NCI-H2029 treated with DMSO at 0.1 percent for 48 hours (cell line): ENCODE data around the gene CCDC127.
"Not testable (repeated sequence)": the region's sequence is repeated elsewhere in the genome, so short reads cannot be mapped to it uniquely, and the experiment has no call there.

Experiments
- DNase-seq: peaks from one replicate; lab custom pipeline; 2025; lab: John Stamatoyannopoulos, UW

CCDC127 gene

DNA sequence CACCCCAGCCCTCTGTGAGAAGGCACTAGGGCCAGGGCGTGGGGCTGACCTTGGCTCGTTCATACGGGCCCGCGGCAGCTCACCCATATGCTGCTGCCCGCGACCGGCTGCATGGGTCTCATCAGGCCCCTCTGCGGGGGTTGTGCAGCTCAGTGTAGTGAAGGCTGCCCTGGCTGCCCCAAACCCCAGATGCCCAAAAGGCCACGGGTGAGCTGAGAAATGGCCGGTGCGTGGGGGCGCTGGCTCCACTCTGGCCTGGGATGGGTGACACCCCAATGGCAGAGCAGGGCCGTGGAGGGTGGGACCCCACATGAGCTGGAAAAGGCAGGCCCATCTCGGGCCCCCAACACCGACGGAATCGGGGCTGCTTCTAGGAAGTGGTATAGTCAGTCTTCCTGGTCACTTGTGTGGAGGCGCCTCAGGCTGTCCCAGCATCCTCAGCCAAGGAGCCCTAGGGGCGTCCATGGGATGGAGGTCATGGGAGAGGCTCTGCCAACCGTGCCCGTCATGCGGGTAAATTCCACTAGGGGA, 46.1 kb downstream of the CCDC127 start:
- no peak for DNase-seq

DNA sequence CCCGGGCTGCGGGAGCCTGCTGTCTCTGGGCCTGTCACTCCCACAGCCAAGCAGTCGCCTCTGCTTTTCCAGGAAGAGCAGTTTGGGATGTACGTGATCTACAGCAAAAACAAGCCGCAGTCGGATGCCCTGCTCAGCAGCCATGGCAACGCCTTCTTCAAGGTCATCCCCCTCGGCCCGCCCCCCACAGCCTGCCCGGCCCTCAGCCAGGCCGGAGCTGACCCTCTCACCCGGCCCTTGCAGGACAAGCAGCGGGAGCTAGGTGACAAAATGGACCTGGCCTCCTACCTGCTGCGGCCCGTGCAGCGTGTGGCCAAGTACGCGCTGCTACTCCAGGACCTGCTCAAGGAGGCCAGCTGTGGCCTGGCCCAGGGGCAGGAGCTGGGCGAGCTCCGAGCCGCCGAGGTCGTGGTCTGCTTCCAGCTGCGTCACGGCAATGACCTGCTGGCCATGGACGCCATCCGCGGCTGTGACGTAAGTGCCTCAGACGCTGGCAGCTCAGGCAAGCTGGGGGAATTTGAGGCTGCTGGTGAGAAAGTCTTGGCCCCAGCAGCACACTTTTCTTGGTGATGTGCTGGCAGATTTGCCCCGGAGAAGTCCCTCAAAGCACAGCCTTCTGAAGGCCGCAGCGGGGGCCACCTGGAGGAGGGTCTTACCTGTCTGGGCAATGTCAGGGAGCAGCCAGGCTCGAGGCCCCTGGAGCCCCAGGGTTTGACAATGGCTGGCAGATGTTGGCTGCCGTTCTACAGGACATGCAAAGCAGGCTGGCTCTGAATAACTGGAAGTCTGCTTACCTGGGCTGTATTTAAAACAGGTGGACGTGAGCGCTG, 46.8 kb downstream of the CCDC127 start:
- no peak for DNase-seq

DNA sequence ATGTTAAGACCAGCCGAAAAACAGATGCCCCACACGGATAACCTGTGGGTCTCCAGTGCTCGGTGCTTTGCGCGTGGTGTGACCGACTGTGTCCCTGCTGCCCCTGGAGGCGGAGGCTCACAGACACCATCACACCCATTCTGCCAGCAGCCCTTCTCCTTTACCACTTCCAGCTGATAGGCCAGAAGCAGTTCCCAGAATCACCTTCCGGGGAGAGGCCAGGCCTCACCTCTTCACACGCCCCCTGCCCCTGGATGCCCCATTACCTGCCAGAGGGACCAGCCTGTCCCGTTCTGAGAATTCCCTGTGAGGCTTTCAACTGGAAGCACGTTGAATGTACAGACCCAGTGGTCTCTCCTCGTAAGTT, 48.2 kb downstream of the CCDC127 start:
- DNase-seq, result no peak

DNA sequence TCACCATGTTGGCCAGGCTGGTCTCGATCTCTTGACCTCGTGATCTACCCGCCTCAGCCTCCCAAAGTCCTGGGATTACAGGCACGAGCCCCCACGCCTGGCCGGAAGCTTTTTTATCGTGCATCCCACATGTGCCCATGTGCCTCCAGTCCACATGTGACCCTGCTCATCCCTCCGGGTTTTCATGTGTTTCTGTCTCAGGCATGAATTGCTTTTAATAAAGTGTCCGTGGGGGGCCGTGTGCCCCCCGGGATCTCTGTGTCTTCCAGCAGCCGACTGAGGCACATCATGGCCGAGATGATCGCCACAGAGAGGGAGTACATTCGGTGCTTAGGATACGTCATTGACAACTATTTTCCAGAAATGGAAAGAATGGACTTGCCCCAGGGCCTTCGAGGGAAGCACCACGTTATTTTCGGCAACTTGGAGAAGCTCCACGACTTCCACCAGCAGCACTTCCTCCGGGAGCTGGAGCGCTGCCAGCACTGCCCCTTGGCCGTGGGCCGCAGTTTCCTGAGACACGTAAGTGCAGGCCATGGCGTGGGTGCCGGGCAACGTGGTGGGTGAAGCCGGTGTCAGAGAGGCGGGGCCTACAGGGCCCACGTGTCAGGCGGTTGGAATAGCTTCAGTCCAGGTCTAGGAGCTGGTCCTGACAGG, 48.8 kb downstream of the CCDC127 start:
- no peak for DNase-seq

DNA sequence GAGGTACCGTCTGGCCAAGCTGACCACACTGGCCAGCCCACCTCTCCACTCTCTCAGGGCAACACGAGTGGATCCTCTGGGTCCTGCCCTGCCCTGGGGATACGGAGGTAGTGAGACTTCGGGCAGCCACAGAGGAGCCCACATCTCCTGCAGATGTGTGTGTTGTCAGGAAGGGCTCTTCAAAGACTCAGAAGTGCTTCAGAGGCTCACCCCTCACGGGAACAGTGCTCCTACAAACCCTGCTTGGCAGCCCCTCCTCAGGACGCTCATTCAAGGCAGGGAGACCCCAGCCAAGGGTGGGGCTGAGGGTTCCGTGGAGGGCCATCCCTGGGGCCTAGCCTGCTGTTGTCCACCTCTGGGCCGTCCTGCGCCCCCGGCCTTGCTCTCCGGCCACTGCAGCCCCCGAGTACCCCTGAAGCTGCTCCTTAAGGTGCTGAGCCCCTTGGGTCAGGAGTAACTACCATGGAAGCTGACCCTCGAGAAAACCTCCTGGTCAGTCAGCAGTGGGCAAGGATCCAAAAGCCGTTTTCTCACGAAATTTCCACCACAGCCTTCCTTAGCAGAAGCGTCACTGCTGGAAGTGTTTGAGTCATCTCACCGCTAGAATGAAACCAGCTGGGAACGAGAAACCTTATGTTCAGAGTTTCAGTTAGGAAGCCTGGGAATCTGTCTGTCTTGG, 49.8 kb downstream of the CCDC127 start:
- DNase-seq, result no peak

DNA sequence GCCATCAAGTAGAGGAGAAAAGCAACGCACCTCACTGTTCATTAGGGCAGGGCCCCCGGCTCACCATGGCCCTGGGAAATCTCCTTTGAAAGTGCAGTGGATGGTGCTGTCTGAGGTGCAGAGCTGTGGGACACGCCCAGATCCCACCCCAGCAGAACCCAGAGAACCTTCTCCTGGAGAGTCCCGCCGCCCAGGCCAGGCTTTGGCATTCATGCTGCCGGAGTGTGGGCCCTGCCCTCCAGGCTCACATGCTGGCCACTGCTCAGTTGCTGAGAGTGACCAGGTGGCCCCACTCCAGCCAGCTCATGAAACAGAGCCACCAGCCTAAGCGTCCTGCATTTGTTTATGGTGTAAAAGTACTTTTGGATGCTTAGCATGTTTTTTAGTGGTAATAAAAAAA, 50.4 kb downstream of the CCDC127 start:
- no peak for DNase-seq

DNA sequence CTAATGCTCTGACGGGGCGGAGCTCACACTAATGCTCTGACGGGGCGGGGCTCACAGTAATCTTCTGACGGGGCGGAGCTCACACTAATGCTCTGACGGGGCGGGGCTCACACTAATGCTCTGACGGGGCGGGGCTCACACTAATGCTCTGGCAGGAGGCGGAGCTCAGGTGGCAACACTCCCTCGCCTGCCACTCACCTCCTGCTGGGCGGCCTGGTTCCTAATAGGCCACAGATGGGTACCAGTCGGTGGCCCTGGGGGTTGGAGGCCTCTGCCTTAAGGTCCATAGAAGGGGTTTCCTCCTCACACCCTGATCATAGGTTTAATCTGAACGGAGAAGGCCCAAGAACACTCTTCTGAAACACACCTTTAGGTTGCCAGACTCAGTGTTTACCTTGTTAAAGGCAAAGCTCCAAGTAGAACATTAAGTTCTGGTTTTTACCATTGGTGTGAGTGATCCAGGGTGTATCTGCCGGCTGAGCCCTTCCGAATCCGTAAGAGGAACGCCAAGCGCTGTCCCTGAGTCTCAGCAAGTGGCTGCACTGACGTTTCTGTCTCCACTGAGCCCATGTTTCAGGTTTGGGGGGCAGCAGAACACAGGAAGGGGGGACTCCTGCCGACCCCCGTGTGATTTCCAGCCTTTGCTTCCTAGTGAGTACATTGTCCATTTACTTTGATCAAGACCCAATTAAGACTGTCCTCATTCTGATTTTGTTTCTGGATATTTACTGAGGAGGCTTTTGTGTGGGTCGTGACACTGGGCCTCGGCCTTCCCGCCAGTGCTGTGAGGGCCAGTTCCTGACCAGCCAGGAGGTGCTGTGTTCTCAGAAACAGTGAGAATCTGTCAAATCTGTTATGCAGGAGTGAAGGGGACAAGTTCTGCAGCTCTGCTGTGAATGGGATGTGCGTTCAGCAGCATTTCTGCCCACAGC, 51.2 kb downstream of the CCDC127 start:
- no peak for DNase-seq

DNA sequence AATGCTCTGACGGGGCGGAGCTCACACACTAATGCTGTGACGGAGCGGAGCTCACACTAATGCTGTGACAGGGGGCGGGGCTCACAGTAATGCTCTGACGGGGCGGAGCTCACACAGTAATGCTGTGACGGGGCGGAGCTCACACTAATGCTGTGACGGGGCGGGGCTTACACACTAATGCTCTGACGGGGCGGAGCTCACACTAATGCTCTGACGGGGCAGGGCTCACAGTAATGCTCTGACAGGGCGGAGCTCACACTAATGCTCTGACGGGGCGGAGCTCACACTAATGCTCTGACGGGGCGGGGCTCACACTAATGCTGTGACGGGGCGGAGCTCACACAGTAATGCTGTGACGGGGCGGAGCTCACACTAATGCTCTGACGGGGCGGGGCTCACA, 53.2 kb downstream of the CCDC127 start:
- not testable (repeated sequence) for DNase-seq

DNA sequence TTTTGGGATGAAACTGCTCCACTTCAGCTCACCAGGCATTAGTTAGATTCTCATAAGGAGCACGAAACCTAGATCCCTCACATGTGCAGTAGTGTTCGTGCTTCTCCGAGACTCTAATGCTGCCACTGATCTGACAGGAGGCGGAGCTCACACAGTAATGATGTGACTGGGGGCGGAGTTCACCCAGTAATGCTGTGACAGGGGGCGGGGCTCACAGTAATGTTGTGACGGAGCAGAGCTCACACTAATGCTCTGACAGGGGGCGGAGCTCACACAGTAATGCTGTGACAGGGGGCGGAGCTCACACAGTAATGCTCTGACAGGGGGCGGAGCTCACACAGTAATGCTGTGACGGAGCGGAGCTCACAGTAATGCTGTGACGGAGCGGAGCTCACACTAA, 53.7 kb downstream of the CCDC127 start:
- no peak for DNase-seq

DNA sequence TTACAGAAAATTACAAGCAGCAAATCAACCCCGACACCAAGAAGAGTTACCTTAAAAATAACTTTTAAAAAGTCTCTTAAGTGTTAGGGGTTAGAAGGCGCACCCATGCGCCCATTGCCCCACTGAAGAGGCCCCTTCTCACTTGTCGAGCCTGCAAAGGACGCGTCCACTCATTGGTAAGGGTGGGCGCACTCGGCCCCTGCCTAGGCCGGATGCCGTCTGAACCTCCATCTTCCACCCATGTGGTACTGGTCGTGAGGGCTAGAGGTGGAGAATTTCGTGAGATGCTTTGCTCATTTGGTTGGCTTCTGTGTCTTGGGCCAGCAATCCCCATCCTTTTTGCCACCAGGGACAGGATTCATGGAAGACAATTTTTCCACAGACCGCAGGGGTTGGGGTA, 54.1 kb downstream of the CCDC127 start:
- DNase-seq, result no peak

DNA sequence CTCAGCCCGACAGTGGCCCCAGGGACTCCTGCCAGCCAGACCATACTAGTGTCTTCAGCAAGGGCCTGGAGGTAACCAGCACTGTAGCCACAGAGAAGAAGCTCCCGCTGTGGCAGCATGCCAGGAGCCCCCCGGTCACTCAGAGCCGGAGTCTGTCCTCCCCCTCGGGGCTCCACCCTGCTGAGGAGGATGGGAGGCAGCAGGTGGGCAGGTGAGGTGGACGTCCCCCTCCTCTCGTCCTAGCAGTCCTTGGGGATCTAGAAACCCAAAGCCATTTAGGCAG, 54.7 kb downstream of the CCDC127 start:
- DNase-seq, result no peak

DNA sequence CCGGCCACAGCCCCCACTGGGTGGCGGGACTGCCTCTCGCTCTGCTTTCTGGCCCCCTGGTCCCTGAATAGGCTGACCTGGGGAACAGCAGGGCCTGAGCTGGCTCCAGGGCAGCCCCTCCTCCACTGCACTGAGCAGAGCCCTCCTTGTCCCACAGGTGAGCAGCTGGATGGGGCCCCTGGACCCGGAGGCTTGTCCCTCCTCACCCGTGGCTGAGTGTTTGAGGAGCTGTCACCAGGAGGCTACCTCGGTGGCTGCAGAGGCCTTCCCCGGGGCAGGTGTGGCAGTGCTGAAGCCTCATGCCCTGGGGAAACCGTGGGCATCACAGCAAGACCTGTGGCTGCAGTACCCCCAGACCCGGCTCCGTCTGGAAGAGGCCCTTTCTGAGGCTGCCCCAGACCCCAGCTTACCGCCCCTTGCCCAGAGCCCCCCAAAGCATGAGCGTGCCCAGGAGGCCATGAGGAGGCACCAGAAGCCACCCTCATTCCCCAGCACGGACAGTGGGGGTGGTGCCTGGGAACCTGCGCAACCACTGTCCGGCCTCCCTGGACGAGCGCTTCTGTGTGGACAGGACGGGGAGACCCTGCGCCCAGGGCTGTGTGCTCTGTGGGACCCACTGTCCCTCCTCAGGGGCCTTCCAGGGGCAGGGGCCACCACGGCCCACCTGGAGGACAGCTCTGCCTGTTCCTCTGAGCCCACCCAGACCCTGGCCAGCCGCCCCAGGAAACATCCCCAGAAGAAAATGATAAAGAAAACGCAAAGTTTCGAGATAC, 55.2 kb downstream of the CCDC127 start:
- DNase-seq, result no peak

DNA sequence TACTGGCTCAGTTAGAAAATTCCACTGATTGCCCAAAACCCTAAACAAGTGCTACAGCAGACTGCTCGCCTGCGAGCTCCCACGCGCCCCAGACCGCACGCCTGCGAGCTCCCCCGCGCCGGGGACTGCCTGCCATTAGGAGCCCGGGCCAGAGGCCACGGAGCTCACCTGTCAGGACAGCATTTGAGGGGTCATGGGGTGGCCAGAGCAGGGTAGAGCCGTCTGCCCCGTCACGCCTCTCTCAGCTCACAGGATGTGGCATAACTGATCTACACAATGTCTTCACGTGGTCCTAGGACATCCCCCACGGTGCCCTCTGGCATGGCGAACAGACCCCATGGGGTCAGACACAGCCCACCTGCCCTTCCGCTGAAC, 55.8 kb downstream of the CCDC127 start:
- DNase-seq, result no peak

DNA sequence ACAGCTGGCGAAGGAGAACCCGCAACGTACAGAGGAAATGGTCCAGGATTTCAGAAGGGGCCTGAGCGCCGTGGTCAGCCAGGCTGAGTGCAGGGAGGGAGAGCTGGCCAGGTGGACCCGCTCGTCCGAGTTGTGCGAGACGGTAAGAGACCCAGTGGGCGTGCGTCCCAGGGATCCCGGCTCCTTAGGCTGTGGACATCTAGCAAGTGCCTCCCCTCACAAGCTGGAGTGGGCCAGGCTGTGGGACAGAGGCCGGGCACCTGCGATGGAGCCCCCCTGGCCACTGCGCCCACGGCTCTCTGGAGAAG, 56.2 kb downstream of the CCDC127 start:
- no peak for DNase-seq

DNA sequence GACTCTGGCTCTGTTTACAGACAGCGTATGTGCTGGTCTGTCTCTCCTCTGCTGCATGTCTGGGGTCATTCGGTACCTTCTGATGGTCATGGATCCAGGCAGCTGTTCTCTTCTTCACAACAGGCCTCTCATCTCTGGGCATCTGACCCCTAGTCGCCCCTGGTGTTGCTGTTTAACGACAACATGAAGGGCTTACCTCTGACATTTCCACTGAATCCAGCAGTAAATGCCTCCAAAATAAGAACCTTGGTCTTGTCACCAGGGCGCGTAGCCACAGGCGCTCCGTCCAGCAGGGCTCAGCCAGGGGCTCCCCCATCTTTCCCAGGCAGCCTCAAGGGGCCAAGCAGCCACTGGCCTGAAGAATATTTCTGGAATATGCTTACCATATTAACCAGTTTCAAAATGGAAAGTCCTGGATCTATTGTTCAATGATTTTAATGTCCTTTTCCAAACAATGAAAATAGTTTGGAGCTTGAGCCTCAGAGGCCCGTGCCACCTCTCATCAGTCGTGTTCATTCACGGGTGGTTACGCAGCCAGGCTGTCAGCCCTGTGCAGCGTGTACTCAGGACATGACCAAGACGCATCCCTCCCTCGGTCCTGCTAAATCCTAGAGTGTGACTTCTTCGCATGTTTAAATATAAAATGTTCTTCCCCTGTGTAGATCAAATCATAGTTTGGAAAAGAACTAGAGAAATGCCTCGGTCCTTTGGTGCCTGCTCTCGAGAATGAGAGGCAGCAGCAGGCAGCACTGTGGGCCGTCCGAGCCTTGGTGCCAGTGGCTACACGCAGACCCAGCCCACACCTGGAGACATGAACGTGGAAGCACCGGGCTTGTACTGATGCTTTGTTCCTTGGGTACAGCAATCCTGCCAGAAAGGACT, 56.8 kb downstream of the CCDC127 start:
- no peak for DNase-seq

DNA sequence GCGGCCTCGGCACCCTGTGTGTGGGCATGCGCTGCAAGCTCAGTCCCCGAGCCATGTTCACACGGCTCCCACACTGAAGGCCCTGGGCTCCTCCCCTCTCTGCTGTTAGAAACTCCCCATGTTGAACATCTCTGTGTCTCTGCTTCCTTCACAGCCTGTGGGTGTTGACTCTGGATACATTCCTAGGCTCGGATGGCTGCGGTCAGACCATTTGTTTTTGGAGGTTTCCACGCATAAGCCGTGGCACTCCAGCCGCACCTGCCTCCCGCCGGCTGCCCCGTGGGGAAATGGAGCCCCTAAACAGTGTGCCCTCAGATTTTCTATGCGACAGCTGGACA, 57.8 kb downstream of the CCDC127 start:
- DNase-seq, result no peak

DNA sequence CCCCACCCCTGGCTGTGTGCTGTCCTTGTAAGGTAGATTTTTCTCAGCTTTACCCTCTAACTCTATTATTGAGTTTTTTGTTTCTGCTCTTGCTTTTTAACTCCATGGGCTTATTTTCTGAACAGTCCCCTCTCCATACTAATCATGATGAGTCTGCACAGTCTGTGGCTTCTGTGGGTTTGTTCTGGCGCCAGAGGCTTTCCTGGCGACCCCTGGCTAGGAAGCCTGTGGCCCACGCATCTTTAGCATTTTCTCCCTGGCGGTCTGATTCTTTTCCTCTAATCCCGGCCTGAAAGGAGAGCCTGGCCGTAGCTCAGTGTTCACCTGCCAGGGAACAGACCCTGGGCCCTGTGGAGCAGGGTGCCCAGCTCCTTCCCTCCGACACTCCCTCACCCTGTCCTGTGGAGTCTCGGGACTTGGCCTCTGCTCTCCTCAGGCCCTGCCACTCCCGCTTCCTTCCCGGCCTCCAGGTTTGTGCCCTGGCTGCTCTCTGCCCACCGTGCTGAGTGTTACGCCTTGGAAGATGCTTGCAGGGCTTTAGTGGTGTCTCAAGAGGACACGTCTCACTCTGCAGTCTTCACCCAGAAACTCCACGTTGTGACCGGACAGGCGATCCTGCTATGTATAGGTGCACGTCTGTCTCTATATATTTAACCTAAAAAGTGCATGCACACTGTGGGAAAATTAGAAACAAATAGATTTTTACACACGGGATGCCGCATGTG, 58.3 kb downstream of the CCDC127 start:
- no peak for DNase-seq

DNA sequence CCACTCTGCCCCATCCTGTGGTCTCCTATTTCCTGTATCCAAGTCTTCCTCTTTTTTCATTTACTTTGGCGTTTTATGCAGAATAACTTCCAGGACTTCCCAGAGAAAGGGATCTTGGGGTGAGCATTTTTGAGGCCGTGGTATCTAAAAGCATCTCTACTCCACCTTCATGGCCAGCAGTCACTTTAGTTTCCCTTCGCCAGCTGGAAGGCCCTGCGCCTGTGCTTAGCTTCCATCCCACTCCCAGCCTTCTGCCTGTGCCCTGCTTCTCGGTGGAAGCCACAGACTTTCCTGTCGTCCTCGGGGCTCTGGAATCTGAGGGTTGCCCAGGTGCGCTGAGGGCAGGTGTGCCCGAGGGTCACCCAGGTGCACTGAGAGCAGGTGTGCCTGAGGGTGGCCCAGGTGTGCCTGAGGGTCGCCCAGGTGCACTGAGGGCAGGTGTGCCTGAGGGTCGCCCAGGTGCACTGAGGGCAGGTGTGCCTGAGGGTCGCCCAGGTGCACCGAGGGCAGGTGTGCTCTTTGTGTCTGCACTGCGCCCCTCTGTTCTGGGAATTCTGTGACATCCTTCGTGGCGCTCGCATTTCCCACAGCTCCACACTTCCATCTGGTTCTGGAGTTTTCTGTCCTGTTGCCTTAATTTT, 59.0 kb downstream of the CCDC127 start:
- DNase-seq, result no peak

DNA sequence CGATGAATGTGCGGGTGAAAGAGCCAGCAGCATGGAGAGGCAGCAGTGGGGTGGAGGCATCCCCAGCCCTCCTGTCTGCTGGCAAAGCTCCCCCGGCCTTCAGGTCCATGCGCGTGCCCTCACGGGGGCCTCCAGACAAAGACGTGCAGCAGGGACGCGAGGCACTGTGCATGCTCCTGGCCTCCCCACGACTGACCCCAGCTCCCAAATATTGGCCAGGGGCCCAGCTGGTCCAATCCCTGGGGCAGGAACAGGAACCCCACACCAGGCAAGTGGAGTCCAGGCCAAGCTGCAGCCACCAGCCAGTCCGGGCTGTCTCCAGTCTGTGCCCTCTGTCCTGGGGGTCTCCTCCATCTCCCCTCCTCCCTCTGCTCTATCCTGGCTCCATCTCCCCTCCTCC, 60.2 kb downstream of the CCDC127 start:
- no peak for DNase-seq
